Ammon's horn (tissue), 1 donor: ENCODE measurements around the gene CDHR5.

Experiments used
- DNase-seq: peaks from one replicate; pipeline ENCODE4 v3.0.0-alpha.2; 2016; ENCODE audit warnings: low spot score

CDHR5 gene

GRCh38 chr11:610146-610801 lies 14.5 kb downstream of the CDHR5 start:
- no peak for DNase-seq

DNA sequence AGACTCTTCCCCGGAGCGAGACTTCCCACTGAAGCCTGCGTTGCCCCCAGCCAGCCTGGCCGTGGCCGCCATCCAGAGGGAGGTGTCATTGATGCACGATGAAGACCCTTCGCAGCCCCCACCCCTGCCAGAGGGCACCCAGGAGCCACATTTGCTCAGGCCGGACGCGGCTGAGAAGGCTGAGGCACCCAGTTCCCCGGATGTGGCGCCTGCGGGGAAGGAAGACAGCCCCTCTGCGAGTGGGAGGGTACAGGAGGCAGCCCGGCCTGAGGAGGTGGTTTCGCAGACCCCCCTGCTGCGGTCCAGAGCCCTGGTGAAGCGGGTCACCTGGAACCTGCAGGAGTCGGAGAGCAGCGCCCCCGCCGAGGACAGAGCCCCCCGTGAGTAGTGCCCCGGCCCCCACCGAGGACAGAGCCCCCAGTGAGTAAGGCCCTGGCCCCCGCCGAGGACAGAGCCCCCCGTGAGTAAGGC lies 15.4 kb downstream of the CDHR5 start:
- no peak for DNase-seq

DNA sequence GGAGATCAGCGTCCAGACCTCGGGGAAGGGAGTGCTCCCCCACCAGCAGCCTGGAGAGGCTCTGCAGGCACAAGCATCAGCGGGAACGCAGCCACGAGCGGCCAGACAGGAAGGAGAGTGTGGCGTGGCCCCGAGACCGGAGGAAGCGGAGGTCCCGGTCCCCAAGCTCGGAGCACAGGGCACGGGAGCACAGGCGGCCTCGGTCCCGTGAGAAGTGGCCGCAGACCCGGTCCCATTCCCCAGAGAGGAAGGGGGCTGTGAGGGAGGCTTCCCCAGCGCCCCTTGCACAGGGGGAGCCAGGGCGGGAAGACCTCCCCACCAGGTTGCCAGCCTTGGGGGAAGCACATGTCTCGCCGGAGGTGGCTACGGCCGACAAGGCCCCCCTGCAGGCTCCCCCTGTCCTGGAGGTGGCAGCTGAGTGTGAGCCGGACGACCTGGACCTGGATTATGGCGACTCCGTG lies 15.9 kb downstream of the CDHR5 start:
- DNase-seq, result no peak

GRCh38 chr11:607971-608659 lies 16.6 kb downstream of the CDHR5 start:
- no peak for DNase-seq

GRCh38 chr11:607020-607780 lies 17.6 kb downstream of the CDHR5 start:
- no peak for DNase-seq

- no peak for DNase-seq
These were observed 18.5 kb downstream of the CDHR5 start for GRCh38 chr11:606245-606644.

DNA sequence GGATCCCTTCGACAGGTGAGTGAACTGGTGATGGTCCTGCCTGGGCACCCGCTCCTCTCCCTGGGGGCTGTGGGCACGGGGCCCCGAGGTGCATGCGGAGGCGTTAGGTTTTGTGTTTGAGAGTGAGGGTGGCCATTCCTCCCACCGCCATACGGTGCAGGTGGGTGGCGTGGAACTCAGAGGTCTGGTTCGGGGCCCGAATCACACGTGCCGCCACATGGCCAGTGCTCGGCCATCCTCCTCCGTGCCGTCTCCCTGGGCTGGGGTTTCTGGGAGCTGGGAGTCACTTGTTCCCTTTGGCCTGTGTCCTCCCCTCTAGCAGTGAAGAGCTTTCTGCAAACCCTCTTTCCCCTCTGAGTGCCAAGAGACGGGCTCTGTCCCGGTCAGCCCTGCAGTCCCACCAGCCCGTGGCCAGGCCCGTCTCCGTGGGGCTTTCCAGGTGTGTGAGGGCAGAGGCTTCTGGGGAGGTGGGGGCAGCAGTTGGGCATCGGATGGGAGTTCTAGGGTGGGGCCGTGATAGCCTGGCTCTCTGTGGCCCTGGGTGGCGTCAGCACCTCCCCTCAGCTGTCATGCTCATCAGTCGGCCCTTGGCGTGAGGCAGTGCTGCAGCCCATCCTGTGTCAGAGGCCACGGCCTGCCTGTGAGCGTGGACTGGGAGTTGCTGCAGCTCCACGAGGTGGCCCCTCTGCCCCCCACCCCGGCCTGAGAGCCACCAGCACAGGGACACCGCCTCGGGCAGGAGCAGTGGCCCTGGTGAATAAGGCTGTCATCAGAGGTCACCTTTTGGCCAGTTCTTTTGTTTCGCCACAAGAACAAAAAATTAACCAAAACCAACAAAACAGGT lies 19.2 kb downstream of the CDHR5 start:
- no peak for DNase-seq

DNA sequence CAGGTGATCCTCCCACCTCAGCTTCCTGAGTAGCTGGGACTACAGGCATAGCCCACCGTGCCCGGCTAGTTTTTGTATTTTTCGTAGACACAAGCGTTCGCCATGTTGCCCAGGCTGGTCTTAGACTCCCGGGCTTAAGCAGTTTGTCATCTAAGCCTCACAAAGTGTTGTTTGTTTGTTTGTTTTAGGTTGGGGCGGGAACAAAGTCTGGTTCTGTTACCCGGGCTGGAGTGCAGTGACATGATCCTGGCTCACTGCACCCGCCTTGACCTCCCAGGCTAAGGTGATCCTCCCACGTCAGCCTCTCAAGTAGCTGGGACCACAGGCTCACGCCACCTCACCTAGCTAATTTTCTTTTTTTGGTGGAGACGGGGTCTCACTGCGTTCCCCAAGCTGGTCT lies 21.6 kb downstream of the CDHR5 start:
- DNase-seq, result no peak

DNA sequence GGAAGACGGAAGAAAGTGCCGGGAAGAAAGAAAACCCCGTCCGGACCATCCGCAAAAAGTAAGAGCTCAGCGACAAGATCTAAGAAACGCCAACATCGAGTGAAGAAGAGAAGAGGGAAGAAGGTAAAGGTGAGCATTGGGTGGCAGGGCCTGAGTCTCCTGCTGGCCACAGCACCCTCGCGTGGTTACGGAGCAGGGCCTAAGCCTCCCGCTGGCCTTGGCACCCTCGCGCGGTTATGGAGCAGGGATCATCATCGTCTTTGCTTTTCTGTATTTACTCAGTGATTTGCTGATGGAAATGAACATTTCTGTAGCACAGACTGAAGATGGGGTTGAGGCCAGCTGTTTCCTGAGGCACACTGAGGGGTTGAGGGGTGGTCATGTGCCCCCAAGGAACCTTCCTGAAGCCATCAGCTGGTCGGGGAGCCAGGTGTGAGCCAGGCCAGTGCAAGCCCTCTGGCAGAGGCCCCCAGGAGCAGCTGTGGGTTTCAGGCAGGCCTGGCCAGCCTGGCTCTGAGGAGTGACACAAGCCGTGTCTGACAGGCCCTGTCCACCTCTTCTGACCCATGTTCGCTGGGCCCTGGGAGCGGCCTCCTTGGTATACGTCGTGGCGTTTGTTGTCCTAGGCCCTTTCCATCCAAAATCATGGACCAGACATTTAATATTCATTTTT lies 23.0 kb downstream of the CDHR5 start:
- no peak for DNase-seq

GRCh38 chr11:598005-598680 lies 26.6 kb downstream of the CDHR5 start:
- DNase-seq, result no peak

DNA sequence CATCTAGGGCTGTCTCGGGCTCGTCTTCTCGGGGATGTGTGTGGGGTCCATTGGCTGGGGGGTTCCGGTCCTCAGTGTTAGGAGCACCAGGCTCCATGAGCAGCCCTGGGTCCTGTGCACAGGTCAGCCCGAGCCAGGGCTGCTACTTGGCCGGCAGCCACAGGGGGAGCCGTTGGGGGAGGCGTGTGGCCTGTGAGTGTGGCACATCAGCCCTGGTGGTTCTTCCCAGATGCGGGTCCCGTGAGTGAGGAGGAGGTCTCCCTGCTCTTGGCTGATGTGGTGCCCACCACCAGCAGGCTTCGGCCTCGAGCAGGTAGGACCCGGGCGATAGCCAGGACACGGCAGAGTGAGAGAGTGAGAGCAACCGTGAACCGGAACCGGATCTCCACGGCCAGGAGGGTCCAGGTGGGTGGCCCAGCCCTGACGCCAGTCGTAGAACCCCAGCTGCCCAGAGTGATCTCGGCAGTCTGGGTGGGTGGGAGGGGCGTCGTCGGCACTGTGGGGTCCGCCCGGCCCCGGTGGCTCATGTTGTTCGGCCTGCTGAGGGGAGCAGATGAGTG lies 27.5 kb downstream of the CDHR5 start:
- DNase-seq, result no peak

- DNase-seq, result no peak
These were observed 28.4 kb downstream of the CDHR5 start for GRCh38 chr11:596374-596773.

- no peak for DNase-seq
These were observed 29.4 kb downstream of the CDHR5 start for GRCh38 chr11:595400-595799.

DNA sequence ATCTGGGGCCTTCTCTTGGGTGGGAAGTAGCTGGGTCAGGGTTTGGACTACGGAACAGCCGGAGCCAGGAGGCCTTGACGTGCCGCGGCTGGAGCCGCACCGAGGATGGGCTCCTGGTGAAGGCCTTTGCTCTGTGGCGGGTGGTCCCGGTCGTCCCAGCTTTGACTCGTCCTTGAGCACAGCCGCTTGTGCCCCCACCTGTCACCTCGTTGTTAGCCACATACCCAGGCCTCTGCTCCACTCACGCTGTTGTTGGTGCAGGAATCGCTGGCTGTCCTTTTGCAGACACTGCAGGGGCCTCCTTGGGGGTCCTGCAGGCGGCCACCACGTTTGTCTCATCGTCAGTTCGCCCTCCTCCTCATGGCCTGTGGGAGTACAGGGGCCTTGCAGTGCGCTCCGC lies 31.4 kb downstream of the CDHR5 start:
- no peak for DNase-seq

DNA sequence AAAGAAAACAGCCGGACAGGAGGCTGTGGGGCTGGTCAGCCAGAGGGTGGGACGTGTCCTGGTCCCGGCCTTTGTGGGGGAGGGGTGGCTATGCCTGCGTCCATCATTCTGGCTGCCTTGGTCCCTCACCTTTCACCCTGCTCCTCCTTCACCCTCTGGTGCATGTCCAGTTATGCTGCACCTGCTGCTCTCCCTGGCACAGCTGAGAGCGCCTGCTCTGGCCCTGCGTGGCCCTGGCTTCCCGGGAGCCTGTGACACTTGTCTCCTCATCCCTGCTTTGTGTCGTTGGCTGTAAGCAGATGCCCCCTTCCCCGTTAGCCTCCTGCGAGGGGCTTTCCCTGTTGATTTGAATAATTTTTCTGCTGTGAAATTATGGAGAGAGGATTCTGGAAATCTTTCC lies 31.8 kb downstream of the CDHR5 start:
- no peak for DNase-seq

DNA sequence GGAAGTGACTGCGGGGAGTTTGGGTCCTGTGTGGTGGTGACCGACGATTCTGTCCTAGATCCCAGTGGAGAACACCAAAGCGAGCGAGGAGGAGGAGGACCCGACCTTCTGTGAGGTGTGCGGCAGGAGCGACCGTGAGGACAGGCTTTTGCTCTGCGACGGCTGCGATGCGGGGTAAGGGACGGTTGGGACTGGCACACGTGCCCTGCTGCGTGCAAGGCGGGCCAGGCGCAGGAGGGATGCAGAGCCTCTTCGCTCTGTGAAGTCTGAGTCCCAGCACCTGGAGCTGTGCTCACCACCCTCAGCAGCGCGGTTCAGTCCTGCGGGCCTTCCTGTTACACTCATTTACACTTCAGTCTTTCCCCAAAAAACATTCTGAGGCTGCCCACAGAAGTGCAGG lies 32.3 kb downstream of the CDHR5 start:
- no peak for DNase-seq

DNA sequence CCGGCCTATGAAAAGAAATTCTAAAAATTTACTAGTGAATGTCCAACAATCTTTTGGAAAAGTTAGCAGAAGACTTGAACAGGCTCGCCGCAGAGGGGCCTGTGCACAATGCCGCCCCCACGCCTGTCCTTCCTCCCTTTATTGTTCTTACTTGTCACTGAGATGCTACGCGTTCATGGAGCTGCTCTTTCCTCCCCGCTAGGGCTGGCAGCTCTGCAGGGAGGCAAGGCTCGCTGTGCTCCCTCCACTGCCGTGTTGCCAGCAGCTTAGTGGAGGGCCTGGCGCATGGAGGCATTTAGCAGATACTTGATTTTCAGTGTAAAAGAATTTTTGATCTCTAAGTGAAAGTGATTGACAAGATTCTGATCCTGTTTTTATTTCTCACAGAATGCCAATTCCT lies 33.8 kb downstream of the CDHR5 start:
- no peak for DNase-seq

GRCh38 chr11:589798-590197 lies 35.0 kb downstream of the CDHR5 start:
- DNase-seq, result no peak

DNA sequence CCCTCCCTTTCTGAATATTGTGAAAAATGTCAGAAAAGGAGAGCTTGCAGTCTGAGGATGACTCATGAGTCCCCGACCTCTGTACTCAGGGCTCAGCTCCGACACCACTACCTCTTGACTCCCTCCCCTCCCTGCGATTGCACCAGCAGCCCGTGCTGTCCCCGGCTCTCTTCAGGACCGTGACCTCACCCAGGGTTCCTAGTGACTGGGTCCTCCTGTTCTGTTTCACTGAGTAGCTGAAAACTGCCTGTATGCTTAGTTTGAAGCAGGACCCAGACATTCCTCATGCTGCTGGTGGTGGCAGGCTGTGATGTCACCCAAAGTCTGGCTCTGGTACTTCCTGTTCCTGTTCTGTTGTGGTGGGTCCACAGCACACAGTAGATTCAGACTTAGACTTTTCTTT lies 36.8 kb downstream of the CDHR5 start:
- no peak for DNase-seq

GRCh38 chr11:587546-587945 lies 37.2 kb downstream of the CDHR5 start:
- DNase-seq, result no peak
